GM23248 (cell line): ENCODE results near the gene ZNF697. TPM values are rescaled to one million over a fixed set of nuclear protein-coding genes. Genes with fewer than 3 reads are reported as not detected.

ENCODE experiments used
- DNase-seq: peaks from one replicate; pipeline ENCODE4 v3.0.0-alpha.2; 2015
- H2AFZ ChIP-seq: fragments of 200-600 bp; sonication (generic); 2 replicates; pipeline ENCODE4 v1.6.1; 2016; ENCODE audit warnings: antibody characterized with exemption
- H3F3A ChIP-seq: fragments of 200-600 bp; sonication (generic); 2 replicates; pipeline ENCODE4 v1.6.1; 2016; ENCODE audit warnings: mild to moderate bottlenecking, antibody characterized with exemption, mixed run types; ENCODE audit not compliant: insufficient read depth
- H3K27ac ChIP-seq: fragments of 200-600 bp; sonication (generic); 2 replicates; pipeline ENCODE4 v1.5.1; 2016; ENCODE audit warnings: mild to moderate bottlenecking
- H3K27me3 ChIP-seq: fragments of 200-600 bp; sonication (generic); replicated peaks from 2 replicates; pipeline ENCODE4 v1.6.1; 2016; ENCODE audit warnings: mild to moderate bottlenecking; ENCODE audit not compliant: insufficient read depth
- H3K36me3 ChIP-seq: fragments of 200-600 bp; sonication (generic); 2 replicates; pipeline ENCODE4 v1.6.1; 2016; ENCODE audit warnings: low read depth, mild to moderate bottlenecking
- H3K4me1 ChIP-seq: fragments of 200-600 bp; sonication (generic); 2 replicates; pipeline ENCODE4 v1.6.1; 2016; ENCODE audit warnings: mild to moderate bottlenecking; ENCODE audit not compliant: insufficient read depth
- H3K4me2 ChIP-seq: fragments of 200-600 bp; sonication (generic); one replicate; pipeline ENCODE4 v1.6.1; 2016; ENCODE audit warnings: mild to moderate bottlenecking; ENCODE audit not compliant: unreplicated experiment
- H3K4me3 ChIP-seq: fragments of 200-600 bp; sonication (generic); 2 replicates; pipeline ENCODE4 v1.5.1; 2016; ENCODE audit warnings: mild to moderate bottlenecking
- H3K79me2 ChIP-seq: fragments of 200-600 bp; sonication (generic); 2 replicates; pipeline ENCODE4 v1.6.1; 2016; ENCODE audit warnings: mild to moderate bottlenecking; ENCODE audit not compliant: insufficient read depth
- H3K9ac ChIP-seq: fragments of 200-600 bp; sonication (generic); 2 replicates; pipeline ENCODE4 v1.6.1; 2016; ENCODE audit warnings: mild to moderate bottlenecking
- H3K9me2 ChIP-seq: fragments of 200-600 bp; sonication (generic); 2 replicates; pipeline ENCODE4 v1.6.1; 2016; ENCODE audit warnings: mixed run types, mild to moderate bottlenecking, moderate library complexity; ENCODE audit not compliant: insufficient read depth
- H3K9me3 ChIP-seq: fragments of 200-600 bp; sonication (generic); one replicate; pipeline ENCODE4 v1.6.1; 2017; ENCODE audit warnings: low read depth
- H4K20me1 ChIP-seq: fragments of 200-600 bp; sonication (generic); 2 replicates; pipeline ENCODE4 v1.6.0; 2016; ENCODE audit not compliant: insufficient read depth
- EZH2 ChIP-seq: fragments of 200-600 bp; sonication (generic); IDR thresholded peaks from 2 replicates; pipeline ENCODE4 v1.6.1; 2018; ENCODE audit warnings: antibody characterized with exemption, mild to moderate bottlenecking; ENCODE audit not compliant: insufficient read depth, poor library complexity, severe bottlenecking
- EZH2phosphoT487 ChIP-seq: fragments of 200-600 bp; sonication (generic); IDR thresholded peaks from 2 replicates; pipeline ENCODE4 v1.6.1; 2018; ENCODE audit warnings: antibody characterized with exemption, moderate library complexity, mild to moderate bottlenecking, low read depth; ENCODE audit not compliant: insufficient read depth
- WGBS, 2 experiments: methylation state at CpG; one replicate each; pipeline ENCODE4 v1.1.6; 2015 to 2017; ENCODE audit warnings: low lambda C conversion rate in 2 of 2, low coverage in 1 of 2; ENCODE audit errors: missing lambda C conversion rate in 2 of 2; 5-methylcytosine and 5-hydroxymethylcytosine counted together
- in situ Hi-C: fragments of 300-500 bp; cut with MboI; formaldehyde crosslinking; loops from 2 replicates; pipeline ENCODE4 v1.15.0; 2020
- polyA plus RNA-seq: library from polyadenylated mRNA; unstranded; fragments of >200 nt; fragmentation: Nextera tagmentation; extraction: Ambion mirVana; gene quantifications from 2 replicates; pipeline ENCODE4 v1.2.1, GENCODE V29; 2016
- total RNA-seq: library from RNA; depleted of rRNA; stranded (reverse); fragments of >200 nt; shearing (Covaris generic); gene quantifications from 2 replicates; pipeline ENCODE4 v1.2.3, GENCODE V29; 2014

Gene ZNF697
- total and polyA plus RNA-seq, 2 experiments from 2014 or later, result 0.55 to 9.1 TPM

DNA sequence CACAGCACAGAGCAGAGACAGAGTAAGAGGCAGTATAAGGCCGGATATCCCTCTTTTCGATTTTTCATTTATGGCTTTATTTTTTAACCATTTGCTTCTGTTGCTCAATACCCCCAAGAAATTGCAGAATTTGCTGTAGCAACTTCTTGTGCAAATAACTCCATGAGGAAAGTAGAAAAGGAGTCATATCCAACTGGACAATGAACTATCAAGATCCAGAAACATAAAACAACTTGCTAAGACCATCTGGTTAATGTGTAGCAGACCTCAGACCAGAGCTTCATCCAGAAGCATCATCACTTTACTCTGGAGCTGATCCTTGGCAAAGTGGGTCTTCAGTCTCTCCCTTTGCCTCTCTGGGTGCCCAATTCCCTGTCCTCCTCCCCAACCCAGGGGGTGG is 45.9 kb downstream of the ZNF697 start:
- TF ChIP-seq EZH2phosphoT487, result no peak
- no peak for TF ChIP-seq EZH2
- H3K27me3 ChIP-seq, result no peaks in the 10 kb centered on the region
- DNase-seq, result no peak
- no peaks in the 10 kb centered on the region for H4K20me1 ChIP-seq
- H3K4me2 ChIP-seq, result no peak overlapping the region
- no peaks in the 10 kb centered on the region for H3F3A ChIP-seq
- WGBS, 2 experiments, result 36 to 47% methylated on average over 2 of the region's 2 CpGs
- H3K4me1 ChIP-seq, result peaks cover 13% of the 10 kb centered on the region
- H3K79me2 ChIP-seq, result no peaks in the 10 kb centered on the region
- no peak overlapping the region for H3K9ac ChIP-seq
- no peak overlapping the region for H2AFZ ChIP-seq
- H3K36me3 ChIP-seq, result no peaks in the 10 kb centered on the region
- no peak overlapping the region for H3K4me3 ChIP-seq
- no peaks in the 10 kb centered on the region for H3K9me2 ChIP-seq
- no peaks in the 10 kb centered on the region for H3K9me3 ChIP-seq
- in situ Hi-C loops, result no loop called here
- no peak overlapping the region for H3K27ac ChIP-seq

DNA sequence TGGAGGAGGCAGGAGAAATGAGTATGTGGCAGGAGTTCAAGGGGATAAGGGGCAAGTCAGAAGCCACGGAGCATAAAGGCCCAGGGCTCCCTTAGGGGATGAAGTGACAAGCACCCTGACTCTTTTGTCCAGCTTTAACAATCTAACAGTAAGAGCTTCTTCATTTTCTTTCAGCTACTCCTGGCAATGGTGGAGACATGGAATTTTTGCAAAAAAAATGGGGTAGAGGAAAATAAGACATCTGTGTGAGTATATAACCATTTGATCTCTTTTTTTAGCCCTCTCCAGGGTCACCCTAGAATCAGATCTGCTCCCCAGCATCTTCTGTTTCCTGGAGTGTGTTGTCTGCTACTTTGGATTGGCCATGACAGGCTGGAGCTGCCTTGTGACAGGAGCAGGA is 47.1 kb downstream of the ZNF697 start:
- Histone ChIP-seq H4K20me1 (no peaks in the 10 kb centered on the region), H3K9me2 (no peaks in the 10 kb centered on the region), H3K36me3 (no peaks in the 10 kb centered on the region), H3K27ac (no peak overlapping the region), H3K4me2 (no peak overlapping the region), H3K9me3 (no peaks in the 10 kb centered on the region), H2AFZ (no peak overlapping the region), H3K27me3 (no peaks in the 10 kb centered on the region), H3F3A (no peaks in the 10 kb centered on the region), H3K4me3 (no peak overlapping the region), H3K79me2 (no peaks in the 10 kb centered on the region), H3K4me1 (peaks cover 13% of the 10 kb centered on the region), H3K9ac (no peak overlapping the region)
- DNase-seq, result no peak
- TF ChIP-seq EZH2 (no peak), EZH2phosphoT487 (no peak)
- WGBS, 2 experiments, result 44 to 63% methylated on average over 1 of the region's 1 CpG
- in situ Hi-C loops, result no loop called here

DNA sequence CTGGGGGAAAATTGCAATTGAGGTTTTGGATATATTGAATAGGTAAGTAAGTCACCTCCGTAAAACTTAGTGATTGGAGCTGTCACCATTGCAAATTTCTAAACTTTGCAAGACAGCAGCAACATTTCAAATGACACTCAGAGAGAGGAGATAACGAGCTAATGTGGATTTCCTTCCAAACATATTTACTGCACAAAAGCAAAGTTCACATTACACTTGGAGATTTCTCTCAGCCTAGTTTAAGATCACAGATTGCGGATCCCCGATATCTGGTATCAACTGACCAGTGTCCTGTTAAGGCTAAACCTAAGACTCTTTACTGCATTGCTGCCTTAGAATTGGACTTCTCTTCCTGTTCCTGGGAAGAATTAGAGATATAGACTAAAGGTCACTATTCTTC is 47.5 kb downstream of the ZNF697 start:
- no peak overlapping the region for H3K27ac ChIP-seq
- no peaks in the 10 kb centered on the region for H3K9me2 ChIP-seq
- DNase-seq, result no peak
- H3F3A ChIP-seq, result no peaks in the 10 kb centered on the region
- H2AFZ ChIP-seq, result no peak overlapping the region
- no peak overlapping the region for H3K4me2 ChIP-seq
- WGBS, 2 experiments, result 88 to 90% methylated on average over 4 of the region's 4 CpGs
- no peak overlapping the region for H3K4me3 ChIP-seq
- H3K36me3 ChIP-seq, result no peaks in the 10 kb centered on the region
- no peak overlapping the region for H3K9ac ChIP-seq
- H3K79me2 ChIP-seq, result no peaks in the 10 kb centered on the region
- no peaks in the 10 kb centered on the region for H3K27me3 ChIP-seq
- no peaks in the 10 kb centered on the region for H4K20me1 ChIP-seq
- peaks cover 13% of the 10 kb centered on the region for H3K4me1 ChIP-seq
- in situ Hi-C loops, result no loop called here
- no peaks in the 10 kb centered on the region for H3K9me3 ChIP-seq
- TF ChIP-seq EZH2, result no peak
- no peak for TF ChIP-seq EZH2phosphoT487

DNA sequence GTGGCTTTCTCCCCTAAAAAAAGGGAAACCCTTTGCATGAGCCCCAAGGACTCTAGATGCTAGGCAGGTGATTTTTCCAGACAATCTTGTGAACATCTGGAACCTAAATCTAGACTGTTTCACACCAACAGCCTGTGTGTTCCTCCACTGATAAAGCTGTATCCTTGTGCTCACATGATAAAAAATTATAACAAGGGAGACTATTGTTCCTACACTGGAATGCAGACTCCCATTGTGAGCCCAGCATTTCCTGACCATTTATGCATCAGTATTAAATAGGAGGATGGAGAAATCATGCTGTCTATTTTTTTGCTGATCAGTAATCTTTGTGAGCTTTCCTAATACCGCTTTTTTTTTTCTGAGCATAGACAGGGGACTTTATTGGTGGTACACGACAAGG is 52.5 kb downstream of the ZNF697 start:
- no peaks in the 10 kb centered on the region for H3K79me2 ChIP-seq
- H3K4me1 ChIP-seq, result no peaks in the 10 kb centered on the region; the same call in 1 of the 2 replicates
- no peak overlapping the region for H2AFZ ChIP-seq
- H3K9me2 ChIP-seq, result no peaks in the 10 kb centered on the region
- H3K27ac ChIP-seq, result no peak overlapping the region
- no peak overlapping the region for H3K4me2 ChIP-seq
- H3K4me3 ChIP-seq, result no peak overlapping the region
- H3F3A ChIP-seq, result peaks cover 6% of the 10 kb centered on the region; the same call in 1 of the 2 replicates
- no peak for TF ChIP-seq EZH2phosphoT487
- TF ChIP-seq EZH2, result no peak
- H3K27me3 ChIP-seq, result no peaks in the 10 kb centered on the region; the same call in 1 of the 2 replicates
- WGBS, 2 experiments, result 77 to 81% methylated on average over 2 of the region's 2 CpGs
- no peaks in the 10 kb centered on the region for H4K20me1 ChIP-seq
- in situ Hi-C loops, result no loop called here
- H3K9me3 ChIP-seq, result no peaks in the 10 kb centered on the region
- no peak for DNase-seq
- H3K9ac ChIP-seq, result no peak overlapping the region
- no peaks in the 10 kb centered on the region for H3K36me3 ChIP-seq

DNA sequence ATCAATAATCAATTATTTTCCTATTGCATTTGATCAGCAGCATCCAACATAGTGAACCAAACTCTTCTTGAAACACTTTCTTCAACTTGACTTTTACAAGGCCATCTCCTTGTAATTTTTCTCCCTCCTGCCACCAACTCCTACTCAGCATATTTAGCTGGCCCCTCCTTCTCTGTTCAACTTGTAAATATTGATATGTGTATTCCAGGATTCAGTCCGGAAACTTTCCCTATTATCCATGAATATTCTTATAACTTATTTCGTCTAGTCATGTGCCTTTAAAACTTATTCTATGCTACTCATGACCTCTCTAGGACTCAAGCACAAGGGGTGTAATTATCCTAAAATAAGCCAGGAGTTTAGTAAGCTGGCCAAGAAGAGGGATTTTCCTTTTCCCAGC is 52.9 kb downstream of the ZNF697 start:
- no peaks in the 10 kb centered on the region for H3K79me2 ChIP-seq
- peaks cover 6% of the 10 kb centered on the region; the same call in 1 of the 2 replicates for H3F3A ChIP-seq
- H3K4me3 ChIP-seq, result no peak overlapping the region
- H3K9ac ChIP-seq, result no peak overlapping the region
- no peaks in the 10 kb centered on the region; the same call in 1 of the 2 replicates for H3K27me3 ChIP-seq
- in situ Hi-C loops, result no loop called here
- H4K20me1 ChIP-seq, result no peaks in the 10 kb centered on the region
- 73% methylated on average over 2 of the region's 2 CpGs for WGBS, 2 experiments
- no peak overlapping the region for H3K4me2 ChIP-seq
- H3K27ac ChIP-seq, result no peak overlapping the region
- TF ChIP-seq EZH2, result no peak
- TF ChIP-seq EZH2phosphoT487, result no peak
- H2AFZ ChIP-seq, result no peak overlapping the region
- DNase-seq, result no peak
- no peaks in the 10 kb centered on the region for H3K9me2 ChIP-seq
- no peaks in the 10 kb centered on the region; the same call in 1 of the 2 replicates for H3K4me1 ChIP-seq
- no peaks in the 10 kb centered on the region for H3K9me3 ChIP-seq
- H3K36me3 ChIP-seq, result no peaks in the 10 kb centered on the region
